ENCODE results near the gene TRMT2B.
"Not testable (repeated sequence)": the region's sequence is repeated elsewhere in the genome, so short reads cannot be mapped to it uniquely, and the experiment has no call there.

The TRMT2B gene, protein sequence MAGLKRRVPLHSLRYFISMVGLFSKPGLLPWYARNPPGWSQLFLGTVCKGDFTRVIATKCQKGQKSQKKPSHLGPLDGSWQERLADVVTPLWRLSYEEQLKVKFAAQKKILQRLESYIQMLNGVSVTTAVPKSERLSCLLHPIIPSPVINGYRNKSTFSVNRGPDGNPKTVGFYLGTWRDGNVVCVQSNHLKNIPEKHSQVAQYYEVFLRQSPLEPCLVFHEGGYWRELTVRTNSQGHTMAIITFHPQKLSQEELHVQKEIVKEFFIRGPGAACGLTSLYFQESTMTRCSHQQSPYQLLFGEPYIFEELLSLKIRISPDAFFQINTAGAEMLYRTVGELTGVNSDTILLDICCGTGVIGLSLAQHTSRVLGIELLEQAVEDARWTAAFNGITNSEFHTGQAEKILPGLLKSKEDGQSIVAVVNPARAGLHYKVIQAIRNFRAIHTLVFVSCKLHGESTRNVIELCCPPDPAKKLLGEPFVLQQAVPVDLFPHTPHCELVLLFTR

DNA sequence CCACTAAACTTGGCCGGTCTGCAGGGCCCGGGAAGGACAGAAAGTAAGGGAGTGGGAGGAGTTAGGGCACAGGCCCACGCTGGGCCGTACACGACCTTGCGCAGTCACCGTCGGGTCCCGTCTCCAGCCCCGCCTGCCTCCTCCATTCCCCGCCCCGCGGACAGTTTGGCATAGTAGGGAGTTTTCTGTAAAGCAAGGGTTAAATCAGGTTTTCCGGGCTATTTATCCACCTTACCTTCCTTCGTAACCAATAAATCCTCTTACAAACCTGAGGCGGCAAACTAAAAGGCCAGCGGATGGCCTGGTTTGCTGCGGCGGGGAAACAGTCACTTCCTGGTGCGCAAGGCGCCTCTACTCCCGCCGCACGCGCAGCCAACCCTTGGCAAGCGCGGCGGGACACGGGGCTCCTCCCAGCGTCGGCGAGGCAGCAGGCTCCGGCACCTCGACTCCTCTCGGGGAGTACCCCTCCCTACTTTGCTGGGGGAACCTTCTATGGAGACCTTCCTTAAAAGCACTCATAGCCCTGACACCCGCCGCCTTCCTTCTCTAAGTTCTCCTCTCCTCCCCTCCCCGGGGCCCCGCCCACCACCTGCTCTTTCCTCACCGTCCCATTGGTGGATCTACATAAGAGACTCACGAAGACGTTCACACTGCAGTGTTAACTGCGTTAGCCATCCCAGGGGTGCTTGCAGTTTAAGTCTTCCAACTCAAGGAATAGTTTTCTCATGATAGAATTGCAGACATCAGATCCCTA is at the start of gene TRMT2B:
Gene TRMT2B, minus strand, starts transcription at position 563 of the 754 bp plus-strand sequence. CDS start 9,822 bp downstream, outside the sequence.
- peak; percentile 78 for DNase-seq

DNA sequence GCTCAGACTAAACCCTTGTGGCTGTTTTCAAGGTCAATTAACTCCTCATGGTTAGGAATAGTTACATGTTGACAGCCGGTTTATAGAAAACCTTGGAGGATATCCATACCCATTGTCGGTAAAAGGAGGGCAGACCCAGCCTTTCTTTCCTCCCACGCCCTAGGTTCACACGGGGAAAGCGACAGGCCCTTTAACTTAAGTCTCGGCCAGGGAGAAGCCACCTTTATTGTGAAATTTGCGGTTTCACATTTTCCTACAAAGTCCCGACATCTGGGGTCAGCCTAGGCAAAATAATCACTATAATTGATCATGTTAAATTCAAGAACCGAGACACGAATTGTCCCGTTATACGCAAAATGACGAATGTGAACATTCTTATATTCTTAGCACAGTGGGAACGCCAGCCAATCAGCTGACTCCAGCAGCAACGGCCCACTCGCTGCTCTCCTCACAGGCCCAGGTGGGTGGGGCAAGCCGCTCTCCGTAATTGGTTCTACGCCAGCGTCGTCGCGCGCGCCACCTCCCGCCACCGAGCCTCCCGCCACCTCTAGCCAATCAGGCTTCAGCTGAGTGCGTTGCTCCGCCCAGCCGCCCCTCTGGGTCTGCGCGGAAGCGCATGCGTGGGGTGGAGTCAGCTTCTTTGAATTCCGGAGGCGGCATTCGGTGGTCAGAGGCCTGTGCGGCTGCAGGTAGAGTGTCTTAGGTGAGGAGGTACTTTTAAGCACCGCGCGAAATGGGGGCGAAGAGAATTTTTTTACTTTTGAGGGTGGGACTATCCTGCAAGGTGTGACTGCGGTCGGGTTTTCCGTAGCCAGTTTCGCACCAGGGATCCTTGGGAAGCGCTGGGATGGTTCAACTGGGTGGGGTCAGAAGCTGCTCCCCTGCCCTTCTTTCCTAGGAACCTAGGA is 45.9 kb upstream of the TRMT2B start, which contains the start of gene CENPI:
Gene CENPI, plus strand, starts transcription at position 659 of the 908 bp plus-strand sequence. CDS start 2,867 bp downstream, outside the sequence.
- DNase-seq = peak; percentile 90

DNA sequence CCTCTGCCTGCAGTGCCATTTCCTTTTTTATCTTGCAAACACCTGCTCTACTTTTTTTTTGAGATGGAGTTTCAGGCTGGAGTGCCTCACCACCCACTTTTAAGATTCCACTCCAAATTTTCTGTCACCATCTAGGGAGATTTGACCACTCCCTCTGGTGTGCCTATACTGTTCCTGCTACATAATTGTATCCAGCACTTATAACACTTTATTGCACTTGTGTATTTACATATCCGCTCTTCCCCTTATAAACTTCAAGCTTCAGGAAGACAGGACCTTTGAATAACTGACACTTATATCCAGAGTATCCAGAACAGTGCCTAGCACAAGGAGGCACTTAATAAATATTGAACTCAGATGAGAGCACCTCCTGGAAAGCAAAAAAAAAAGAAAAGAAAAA is 39.9 kb upstream of the TRMT2B start:
- no peak for DNase-seq

DNA sequence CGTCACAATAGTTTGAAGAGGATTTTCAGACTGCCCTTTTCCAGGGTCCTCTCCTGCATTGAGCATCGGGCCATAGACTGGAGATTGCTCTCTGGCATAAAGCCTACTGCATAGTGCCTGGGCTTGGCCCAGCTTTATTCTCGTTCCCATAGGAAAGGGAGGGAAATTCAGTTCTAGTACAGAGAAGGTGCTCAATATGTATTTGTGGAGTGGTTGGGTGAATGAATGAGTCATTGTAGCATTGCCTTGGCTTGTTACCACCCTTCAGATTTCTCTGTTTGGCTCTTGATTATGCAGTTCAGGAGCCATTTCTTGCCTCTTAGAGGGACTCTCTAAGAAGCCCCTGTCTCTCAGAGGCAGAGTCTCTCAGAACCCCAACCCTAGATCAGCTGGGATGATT is 29.3 kb upstream of the TRMT2B start:
- no peak for DNase-seq

DNA sequence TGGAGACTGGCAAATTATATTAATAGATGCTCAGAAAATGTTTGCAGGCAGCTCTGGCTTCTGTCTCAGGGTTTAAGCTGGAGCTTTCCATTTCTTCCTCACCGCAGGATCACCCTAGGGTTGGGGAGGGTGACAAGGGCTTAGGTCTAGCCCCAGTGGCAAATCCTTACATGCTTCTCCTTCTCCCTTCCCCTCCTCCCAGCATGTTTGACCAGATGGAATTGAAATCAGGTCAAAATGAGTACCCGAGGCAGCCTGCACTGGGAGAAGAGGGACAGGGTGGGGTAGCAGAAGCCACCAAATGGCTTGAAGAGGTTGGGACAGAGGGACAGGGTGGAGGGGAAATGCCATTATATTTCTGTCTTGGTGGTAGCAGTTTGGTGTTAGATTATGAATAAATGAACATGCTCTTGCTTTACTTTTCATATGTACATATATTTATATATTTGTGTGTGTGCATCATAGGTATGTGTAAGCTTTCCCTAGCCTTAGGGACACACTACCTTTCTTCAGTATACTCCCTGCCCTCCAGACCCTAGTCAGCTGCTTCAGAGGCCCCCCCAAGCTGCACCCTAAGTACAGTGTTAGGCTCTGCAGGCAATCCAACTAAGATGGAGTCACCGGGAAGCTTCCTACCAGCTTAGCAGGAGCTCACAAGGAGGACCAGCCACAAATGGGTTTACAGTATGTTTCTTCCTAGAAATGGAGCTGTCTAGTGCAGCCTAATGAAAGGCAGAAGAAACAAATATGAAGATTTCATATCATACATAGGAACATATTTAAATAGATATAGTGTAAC is 28.6 kb upstream of the TRMT2B start:
- DNase-seq = no peak

DNA sequence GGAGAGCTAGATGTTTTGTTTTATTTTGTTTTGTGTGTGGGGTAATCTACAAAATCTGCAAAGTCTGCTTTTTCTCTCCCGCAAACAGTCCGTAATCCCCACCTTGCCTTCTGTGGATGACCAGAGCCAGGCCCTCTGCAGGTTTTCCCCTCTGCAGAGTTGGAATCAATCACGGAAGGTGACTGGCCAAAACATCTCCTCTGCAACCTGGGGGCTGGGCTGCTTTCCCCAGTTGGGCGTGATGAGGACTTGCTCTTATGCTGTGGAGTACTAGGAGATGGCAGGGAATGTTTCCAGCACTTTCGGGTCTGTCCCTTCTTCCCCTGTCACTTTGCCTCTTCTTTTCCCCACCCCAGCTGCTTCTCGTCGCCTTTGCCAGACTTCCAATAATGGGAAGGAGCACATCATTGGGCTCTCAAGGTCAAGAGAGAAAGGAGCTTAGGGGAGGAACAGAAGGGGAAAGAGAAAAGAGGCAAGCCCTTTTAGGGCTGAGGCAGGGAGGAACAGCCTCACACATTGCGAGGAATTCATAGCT is 27.9 kb upstream of the TRMT2B start:
- no peak for DNase-seq

DNA sequence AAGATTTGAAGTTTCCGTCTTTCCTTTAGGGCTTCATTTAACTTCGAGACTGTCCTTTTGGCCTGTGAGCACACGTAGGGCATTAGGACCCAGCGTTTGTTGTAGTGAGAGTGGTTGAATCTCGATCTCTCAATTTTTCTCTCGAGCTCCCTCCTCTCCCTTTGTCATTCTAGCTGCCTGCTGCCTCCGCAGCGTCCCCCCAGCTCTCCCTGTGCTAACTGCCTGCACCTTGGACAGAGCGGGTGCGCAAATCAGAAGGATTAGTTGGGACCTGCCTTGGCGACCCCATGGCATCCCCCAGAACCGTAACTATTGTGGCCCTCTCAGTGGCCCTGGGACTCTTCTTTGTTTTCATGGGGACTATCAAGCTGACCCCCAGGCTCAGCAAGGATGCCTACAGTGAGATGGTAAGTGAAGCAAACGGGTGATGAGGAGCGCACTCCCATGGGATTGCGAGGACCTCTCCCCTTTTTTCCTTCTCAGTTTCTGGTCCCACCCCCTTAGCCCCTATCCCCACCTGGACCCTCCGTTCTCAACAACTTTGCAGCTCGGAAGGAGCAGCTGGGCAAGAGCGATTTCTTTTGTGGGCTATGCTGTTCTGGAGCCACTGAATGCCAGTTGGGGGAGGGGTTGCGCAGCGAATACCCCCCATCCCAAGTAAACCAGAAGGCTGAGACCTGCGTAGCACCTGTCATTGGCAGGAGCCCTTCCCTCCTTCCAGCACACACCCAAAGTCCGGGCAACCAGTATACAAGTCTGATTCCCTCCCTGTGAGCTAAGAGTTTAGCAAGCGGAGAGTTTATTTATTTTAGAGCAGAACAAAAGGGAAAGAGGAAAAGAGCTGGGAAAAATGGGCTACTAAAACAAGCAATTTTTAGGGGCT is 27.0 kb upstream of the TRMT2B start, which contains the start of gene TMEM35A:
Gene TMEM35A, plus strand, starts transcription at position 164 of the 883 bp plus-strand sequence. Its CDS starts 124 bp downstream, at position 288.
- DNase-seq = no peak

DNA sequence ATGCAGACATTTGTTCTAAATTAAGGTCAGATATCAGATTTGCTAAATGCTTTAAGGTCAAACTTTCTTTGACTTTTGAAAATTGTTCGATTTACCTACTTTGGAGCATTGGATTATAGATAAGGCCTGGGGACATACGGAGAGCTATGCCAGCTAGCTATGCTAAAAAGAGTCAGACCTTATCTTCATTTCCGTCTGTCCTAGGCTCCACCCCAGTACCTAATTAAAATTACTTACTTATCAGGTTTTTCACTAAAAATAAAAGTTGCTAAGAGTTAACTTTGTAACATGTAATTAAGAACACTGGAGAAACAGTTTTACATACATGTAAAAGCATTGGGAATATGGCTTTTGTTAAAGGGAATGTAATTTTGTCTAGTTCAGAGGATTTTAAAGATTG is 19.7 kb upstream of the TRMT2B start:
- no peak for DNase-seq

DNA sequence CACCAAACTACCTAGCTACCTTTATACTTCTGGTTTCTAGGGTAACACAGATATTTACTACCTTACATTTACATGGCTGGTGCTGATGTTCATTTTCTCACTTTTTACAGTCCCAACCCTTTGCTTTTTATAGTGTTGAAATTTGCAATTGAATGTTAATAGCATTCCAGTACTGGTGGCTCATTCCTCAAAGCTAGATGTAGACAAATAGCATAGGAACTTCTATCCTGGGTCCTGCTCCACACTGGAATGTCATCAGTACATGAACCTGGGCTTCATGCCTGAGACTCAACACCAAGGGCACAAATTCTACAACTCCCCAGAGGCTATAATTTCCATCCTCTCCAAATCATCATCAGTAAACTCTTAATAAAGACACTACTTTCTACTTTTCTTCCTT is 10.3 kb upstream of the TRMT2B start:
- DNase-seq = no peak

DNA sequence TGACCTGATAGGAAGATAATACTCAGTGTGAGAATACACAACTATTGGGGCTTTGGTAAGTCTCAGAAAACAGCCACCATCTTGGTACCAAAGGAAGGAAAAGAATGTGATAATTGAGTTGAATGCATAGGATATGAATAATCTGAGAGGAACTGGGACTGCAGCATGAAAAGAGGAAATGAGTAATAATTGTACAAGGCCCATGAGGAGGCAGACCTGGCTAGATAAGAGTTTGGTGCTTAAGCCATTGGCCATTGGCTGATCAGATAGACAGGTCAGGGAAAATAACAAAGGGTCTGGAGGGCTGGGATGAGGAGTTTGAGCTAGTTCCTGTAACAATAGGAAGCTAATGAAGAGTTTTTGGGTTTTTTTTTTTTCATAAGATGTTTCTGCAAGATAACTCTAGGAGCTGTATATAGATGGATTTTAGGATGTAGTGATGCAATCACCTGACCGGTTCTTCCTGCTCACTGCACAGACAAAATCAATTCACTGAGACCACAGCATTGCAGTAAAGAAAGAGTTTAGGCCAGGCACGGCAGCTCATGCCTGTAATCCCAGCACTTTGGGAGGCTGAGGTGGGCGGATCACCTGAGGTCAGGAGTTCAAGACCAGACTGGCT is 5.3 kb upstream of the TRMT2B start:
- no peak for DNase-seq

DNA sequence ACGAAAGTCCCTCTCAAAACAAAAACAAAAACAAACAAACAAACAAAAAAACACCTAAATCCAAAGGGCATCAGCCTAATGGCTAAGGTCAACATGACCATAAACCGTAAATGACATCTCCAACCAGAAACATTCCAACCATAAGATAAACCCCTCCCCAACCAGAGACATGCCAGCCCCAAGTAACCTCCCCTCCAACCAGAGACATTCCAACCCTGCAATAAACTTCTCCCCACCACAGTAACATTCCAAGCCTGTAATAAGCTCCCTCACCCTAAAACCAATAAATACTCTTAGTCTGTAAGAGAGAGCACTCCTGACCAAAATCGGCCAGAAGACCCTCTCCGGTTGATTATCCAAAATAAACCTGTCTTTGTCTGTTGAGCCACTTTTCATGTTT is 4.6 kb upstream of the TRMT2B start:
- not testable (repeated sequence) for DNase-seq

DNA sequence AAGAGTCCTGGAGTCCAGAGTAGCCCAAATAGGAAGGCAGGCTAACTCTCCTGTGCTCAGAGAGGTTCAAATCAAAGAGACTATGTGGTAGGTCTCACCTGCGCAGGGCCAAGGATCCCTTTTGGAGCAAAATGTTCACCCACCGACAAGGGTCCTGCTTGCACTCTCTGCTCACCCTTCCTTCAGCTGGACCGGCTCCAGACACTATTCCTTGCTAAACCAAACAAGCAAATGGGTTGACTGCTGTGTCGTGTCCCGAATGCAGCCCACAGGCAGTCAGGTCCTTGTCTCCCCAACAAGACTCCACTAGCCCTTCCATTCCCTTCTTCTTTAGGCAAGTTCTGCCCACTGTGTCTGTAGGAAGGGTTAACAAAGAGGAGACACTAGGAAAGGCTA is 760 bp downstream of the TRMT2B start:
- no peak for DNase-seq

DNA sequence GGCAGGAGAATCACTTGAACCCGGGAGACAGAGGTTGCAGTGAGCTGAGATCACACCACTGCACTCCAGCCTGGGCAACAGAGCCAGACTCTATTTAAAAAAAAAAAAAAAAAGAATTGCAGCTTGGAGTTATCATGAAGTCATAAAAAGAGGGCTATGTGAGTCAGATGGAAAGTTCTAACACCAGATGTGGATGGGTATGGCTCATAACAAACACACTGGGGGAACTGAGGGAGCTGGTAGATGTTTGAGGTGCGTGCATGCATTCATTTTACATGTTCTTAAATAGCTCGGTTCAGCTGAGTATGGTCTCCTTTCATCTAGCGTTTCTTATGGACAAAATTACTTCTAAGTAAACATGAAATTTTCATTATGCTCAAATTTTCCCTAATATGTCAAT is 11.7 kb downstream of the TRMT2B start:
- DNase-seq = no peak

DNA sequence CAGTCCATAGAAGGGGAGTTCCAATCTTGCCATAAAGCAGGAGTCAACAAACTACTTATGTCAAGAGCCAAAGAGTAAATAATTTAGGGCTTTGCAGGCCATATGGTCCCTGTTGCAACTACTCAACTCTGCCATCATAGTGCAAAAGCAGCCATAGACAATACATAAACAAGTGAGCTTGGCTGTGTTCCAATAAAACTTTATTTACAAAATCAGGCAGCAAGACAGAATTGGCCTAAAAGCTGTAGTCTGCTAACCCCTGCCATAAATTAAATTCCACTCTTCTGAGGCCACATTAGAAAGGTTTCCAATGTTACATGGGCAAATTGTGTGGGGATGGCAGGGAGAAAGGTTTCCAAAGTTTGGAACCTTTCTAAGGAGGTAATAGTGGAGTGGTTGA is 14.7 kb downstream of the TRMT2B start:
- no peak for DNase-seq

DNA sequence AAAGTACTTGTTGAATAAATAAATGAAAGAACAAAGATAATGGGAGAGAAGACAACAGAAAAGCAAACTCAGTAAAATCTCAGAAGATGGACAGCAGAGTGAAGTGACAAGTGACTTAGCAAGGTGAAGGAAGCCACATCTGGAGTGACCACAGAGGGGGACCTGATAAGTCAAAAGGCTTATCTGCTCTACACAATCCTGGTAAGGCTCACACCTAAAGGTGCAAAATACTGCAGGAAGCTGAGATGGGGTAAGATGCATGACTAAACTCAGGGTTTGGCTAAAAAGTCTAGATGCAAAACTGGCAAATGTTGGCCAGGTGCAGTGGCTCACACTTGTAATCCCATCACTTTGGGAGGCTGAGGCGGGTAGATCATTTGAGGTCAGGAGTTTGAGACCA is 22.2 kb downstream of the TRMT2B start:
- no peak for DNase-seq

DNA sequence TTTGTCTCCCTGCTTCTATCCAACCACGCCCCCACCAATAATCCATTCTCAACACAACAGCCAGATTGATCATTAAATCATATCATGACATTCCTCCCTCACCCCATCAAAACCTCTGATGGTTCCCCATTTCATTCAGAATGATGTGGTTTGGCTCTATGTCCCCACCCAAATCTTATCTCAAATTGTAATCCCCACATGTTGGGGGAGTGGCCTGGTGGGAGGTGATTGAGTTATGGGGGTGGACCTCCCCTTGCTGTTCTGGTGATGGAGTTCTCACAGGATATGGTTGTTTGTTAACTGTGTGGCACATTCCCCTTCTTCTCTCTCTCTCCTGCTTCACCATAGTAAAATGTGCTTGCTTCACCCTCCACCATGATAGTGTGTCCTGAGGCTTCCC is 23.3 kb downstream of the TRMT2B start:
- no peak for DNase-seq

DNA sequence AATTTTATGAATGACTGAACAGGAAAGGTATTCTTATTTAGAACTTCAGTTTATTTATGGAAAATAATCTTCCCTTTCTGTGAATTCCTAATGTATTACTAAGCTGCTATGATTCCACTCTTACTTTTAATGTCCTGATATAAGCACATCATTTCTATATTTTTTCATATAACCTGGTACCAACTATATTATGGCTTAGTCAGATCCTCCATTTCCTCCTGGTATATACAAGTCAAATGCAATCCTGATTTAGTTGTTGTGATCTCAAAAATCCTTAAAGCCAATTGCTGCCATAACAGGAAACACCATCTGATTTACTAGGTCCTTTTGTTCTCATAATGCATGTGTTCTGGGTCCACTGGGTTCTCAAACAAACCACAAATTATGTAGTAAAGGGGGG is 26.8 kb downstream of the TRMT2B start:
- no peak for DNase-seq

DNA sequence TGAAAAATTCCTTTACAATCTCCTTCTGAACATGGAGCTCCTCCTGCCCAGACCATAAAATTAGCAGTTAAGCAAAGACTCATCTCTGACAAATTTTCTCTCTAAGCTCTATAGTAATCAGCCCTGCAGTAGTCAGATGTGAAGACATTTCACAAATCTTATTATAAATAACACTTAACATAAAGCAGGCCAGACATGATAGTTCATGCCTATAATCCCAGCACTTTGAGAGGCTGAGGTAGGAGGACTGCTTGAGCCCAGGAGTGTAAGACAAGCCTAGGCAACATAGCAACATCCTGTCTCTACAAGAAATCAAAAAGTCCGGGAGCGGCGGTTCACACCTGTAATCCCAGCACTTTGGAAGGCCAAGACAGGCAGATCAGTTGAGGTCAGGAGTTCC is 29.9 kb downstream of the TRMT2B start:
- DNase-seq = no peak

DNA sequence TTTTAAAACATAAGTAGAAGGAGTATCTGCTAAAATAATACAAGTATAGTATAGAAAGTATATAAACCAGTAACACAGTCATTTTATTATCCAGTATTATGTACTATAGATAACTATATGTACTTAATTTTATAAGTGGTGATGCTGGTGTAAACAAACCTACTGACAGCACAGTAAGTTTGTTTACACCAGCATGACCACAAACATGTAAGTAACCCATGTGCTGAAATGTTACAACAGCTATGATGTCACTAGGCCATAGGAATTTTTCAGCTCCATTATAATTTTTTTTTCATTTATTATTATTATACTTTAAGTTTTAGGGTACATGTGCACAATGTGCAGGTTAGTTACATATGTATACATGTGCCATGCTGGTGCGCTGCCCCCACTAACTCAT is 39.9 kb downstream of the TRMT2B start:
- not testable (repeated sequence) for DNase-seq

DNA sequence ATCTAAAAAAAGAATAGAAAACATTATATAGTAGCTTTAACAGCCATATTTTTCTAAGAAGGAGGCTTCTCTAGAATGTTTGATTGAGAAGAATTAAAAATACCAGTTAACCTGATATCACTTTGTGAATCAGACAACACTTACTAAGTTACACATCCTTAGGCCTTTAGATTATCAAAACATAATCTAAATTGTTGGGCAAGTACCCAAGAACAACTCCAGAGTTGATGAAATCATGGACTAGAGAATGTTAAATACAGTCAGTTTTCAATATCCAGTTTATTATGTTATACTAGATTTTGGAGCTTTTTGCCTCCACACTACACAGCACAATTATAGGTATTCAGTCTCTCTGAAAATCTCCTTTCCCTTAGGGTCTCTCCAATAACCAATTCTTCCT is 42.8 kb downstream of the TRMT2B start:
- DNase-seq = no peak
